CD4-positive, alpha-beta T cell (primary cell): Measurements from ENCODE around the gene SENP7. TPM values are rescaled to one million over a fixed set of nuclear protein-coding genes. Genes with fewer than 3 reads are reported as not detected.

ENCODE experiments used
- ATAC-seq: fragments of 200-7000 bp; cut with Tn5 transposase; one replicate; pipeline ENCODE4 v1.10.0; 2022; ENCODE audit warnings: mild to moderate bottlenecking; ENCODE audit not compliant: poor library complexity
- CTCF ChIA-PET: fragments of 350-600 bp; sonication (Branson Sonifier 250); formaldehyde crosslinking; loops from one replicate; lab custom pipeline; 2021; ENCODE audit warnings: antibody characterized with exemption, inconsistent platforms; lab: Charles Lee
- POLR2A ChIA-PET: fragments of 350-600 bp; sonication (Branson Sonifier 250); formaldehyde crosslinking; loops from one replicate; lab custom pipeline; 2021; ENCODE audit warnings: antibody characterized with exemption, inconsistent platforms; lab: Charles Lee
- DNase-seq, 14 experiments: peaks; one replicate each; pipeline ENCODE4 v3.0.0-alpha.2; 2013 to 2020; ENCODE audit warnings: mixed read lengths in 2 of 14
- H3K27ac ChIP-seq, 2 donors: one replicate each; pipeline versions ENCODE4 v1.5.1 to v1.7.0; 2013; ENCODE audit warnings: low read length in 2 of 2, low read depth in 1 of 2, mild to moderate bottlenecking in 1 of 2
- H3K27me3 ChIP-seq, 2 experiments: 1 replicate in 1 of 2; 2 replicates in 1 of 2; pipeline versions ENCODE4 v1.6.1 to v1.7.0; 2013; ENCODE audit warnings: low read length in 2 of 2, control low read depth in 1 of 2, mild to moderate bottlenecking in 1 of 2, moderate library complexity in 1 of 2; ENCODE audit not compliant: insufficient read depth in 2 of 2, control insufficient read depth in 1 of 2
- H3K36me3 ChIP-seq: one replicate; pipeline ENCODE4 v1.6.1; 2013; ENCODE audit warnings: low read length, control low read depth; ENCODE audit not compliant: insufficient read depth
- H3K4me1 ChIP-seq: one replicate; pipeline ENCODE4 v1.6.1; 2013; ENCODE audit warnings: low read length, control low read depth; ENCODE audit not compliant: insufficient read depth
- H3K4me3 ChIP-seq: one replicate; pipeline ENCODE4 v1.5.1; 2013; ENCODE audit warnings: mild to moderate bottlenecking, low read length, moderate library complexity
- H3K9me3 ChIP-seq, 2 experiments: 1 replicate in 1 of 2; 2 replicates in 1 of 2; pipeline versions ENCODE4 v1.6.1 to v1.7.0; 2013; ENCODE audit warnings: low read length in 2 of 2, mild to moderate bottlenecking in 2 of 2, control low read depth in 1 of 2, moderate library complexity in 1 of 2; ENCODE audit not compliant: control insufficient read depth in 1 of 2, insufficient read depth in 1 of 2
- H3K27ac Mint-ChIP-seq: one replicate; pipeline ENCODE4 v1.8.0; 2020; ENCODE audit warnings: mixed read lengths
- H3K27me3 Mint-ChIP-seq: one replicate; pipeline ENCODE4 v1.8.0; 2021; ENCODE audit warnings: mixed read lengths
- H3K36me3 Mint-ChIP-seq: one replicate; pipeline ENCODE4 v1.8.0; 2021; ENCODE audit warnings: low read depth, mixed read lengths
- H3K4me1 Mint-ChIP-seq: one replicate; pipeline ENCODE4 v1.8.0; 2021; ENCODE audit warnings: low read depth, mixed read lengths
- H3K4me3 Mint-ChIP-seq: one replicate; pipeline ENCODE4 v1.8.0; 2020; ENCODE audit warnings: mild to moderate bottlenecking, mixed read lengths
- H3K9me3 Mint-ChIP-seq: one replicate; pipeline ENCODE4 v1.8.0; 2020; ENCODE audit warnings: mixed read lengths
- intact Hi-C, 2 experiments: fragments of 100-400 bp; cut with DNase I in 1 of 2; cut with micrococcal nuclease in 1 of 2; formaldehyde crosslinking; loops; one replicate each; pipeline versions ENCODE4 v1.15.1 to v1.9.0; 2023 to 2025; cut with DNase I, micrococcal nuclease
- total RNA-seq, 174 experiments: library from RNA in 2 of 174; stranded (reverse) in 2 of 174; gene quantifications; one replicate each; pipeline ENCODE4 v1.2.3 and lab custom pipeline; 2021 to 2026
- TF ChIP-seq, protein P1 (sequence below): fragments of 200-600 bp; IDR thresholded peaks from one replicate; pipeline ENCODE4 v1.8.0; 2022; ENCODE audit warnings: antibody characterized with exemption, mild to moderate bottlenecking

The SENP7 gene
- total RNA-seq, 2 experiments from 2014 or later, result 37.5 to 39.3 TPM

DNA sequence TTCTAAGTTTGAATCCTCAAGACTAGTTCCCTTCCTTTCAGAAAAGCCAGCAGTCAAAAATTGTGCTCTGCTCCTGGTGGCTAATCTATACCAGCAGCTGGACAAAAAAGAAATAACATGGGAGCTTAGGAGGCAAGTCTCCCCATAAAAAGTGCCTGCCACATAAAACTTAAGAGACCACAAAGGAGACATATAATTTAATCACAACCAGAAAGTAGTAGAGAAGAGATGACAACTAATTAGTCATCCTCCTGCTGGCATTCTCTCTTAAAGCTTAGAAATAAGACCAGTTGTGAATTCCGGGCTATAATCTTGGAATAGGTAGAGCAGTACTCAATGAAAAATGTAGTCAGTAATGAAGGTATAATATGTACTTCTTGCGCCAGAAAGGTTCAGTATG is 172.4 kb downstream of the SENP7 start:
- Mint-ChIP-seq H3K27ac (no peak overlapping the region), H3K9me3 (no peaks in the 10 kb centered on the region), H3K4me1 (no peaks in the 10 kb centered on the region), H3K27me3 (no peaks in the 10 kb centered on the region), H3K36me3 (peaks cover 87% of the 10 kb centered on the region), H3K4me3 (no peak overlapping the region)
- DNase-seq (no peak), ATAC-seq (no peak)
- no peak overlapping the region for H3K4me3 ChIP-seq
- intact Hi-C loops, result no loop called here
- no peaks in the 10 kb centered on the region for H3K4me1 ChIP-seq
- no peaks in the 10 kb centered on the region for H3K9me3 ChIP-seq
- no peaks in the 10 kb centered on the region for H3K27me3 ChIP-seq
- ChIA-PET POLR2A (interaction anchor here (1.4 kb wide), 1 partner anchor 14 kb away, joined by 3 read pairs; no protein-coding TSS in a partner anchor), CTCF (no interaction called here)
- TF ChIP-seq, protein P1, sequence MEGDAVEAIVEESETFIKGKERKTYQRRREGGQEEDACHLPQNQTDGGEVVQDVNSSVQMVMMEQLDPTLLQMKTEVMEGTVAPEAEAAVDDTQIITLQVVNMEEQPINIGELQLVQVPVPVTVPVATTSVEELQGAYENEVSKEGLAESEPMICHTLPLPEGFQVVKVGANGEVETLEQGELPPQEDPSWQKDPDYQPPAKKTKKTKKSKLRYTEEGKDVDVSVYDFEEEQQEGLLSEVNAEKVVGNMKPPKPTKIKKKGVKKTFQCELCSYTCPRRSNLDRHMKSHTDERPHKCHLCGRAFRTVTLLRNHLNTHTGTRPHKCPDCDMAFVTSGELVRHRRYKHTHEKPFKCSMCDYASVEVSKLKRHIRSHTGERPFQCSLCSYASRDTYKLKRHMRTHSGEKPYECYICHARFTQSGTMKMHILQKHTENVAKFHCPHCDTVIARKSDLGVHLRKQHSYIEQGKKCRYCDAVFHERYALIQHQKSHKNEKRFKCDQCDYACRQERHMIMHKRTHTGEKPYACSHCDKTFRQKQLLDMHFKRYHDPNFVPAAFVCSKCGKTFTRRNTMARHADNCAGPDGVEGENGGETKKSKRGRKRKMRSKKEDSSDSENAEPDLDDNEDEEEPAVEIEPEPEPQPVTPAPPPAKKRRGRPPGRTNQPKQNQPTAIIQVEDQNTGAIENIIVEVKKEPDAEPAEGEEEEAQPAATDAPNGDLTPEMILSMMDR, result no peak
- H3K36me3 ChIP-seq, result peaks cover 51% of the 10 kb centered on the region
- H3K27ac ChIP-seq, result no peak overlapping the region

DNA sequence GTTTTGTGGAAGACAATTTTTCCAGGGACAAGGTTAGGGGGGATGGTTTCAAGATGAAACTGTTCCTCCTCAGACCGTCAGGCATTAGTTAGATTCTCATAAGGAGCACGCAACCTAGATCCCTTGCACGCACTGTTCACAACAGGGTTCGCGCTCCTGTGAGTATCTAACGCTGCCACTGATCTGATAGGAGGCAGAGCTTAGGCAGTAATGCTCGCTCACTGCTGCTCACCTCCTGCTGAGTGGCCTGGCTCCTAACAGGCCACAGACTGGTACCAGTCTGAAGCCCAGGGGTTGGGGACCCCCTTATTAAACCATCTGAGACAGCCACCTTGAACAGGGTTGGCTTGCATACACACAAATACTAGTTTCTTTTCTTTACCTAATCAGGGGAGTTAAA is 179.1 kb downstream of the SENP7 start:
- DNase-seq (no peak), ATAC-seq (no peak)
- no peaks in the 10 kb centered on the region for H3K27me3 ChIP-seq
- ChIA-PET CTCF (no interaction called here), POLR2A (no interaction called here)
- intact Hi-C loops, result no loop called here
- H3K27me3 Mint-ChIP-seq, result no peaks in the 10 kb centered on the region
- H3K4me3 Mint-ChIP-seq, result no peak overlapping the region
- no peaks in the 10 kb centered on the region for H3K4me1 ChIP-seq
- no peak overlapping the region for H3K27ac Mint-ChIP-seq
- TF ChIP-seq, protein P1, result no peak
- no peak overlapping the region for H3K4me3 ChIP-seq
- H3K36me3 ChIP-seq, result peaks cover 51% of the 10 kb centered on the region
- no peaks in the 10 kb centered on the region for H3K9me3 ChIP-seq
- H3K4me1 Mint-ChIP-seq, result no peaks in the 10 kb centered on the region
- no peaks in the 10 kb centered on the region for H3K9me3 Mint-ChIP-seq
- no peak overlapping the region for H3K27ac ChIP-seq
- H3K36me3 Mint-ChIP-seq, result peaks cover 74% of the 10 kb centered on the region

DNA sequence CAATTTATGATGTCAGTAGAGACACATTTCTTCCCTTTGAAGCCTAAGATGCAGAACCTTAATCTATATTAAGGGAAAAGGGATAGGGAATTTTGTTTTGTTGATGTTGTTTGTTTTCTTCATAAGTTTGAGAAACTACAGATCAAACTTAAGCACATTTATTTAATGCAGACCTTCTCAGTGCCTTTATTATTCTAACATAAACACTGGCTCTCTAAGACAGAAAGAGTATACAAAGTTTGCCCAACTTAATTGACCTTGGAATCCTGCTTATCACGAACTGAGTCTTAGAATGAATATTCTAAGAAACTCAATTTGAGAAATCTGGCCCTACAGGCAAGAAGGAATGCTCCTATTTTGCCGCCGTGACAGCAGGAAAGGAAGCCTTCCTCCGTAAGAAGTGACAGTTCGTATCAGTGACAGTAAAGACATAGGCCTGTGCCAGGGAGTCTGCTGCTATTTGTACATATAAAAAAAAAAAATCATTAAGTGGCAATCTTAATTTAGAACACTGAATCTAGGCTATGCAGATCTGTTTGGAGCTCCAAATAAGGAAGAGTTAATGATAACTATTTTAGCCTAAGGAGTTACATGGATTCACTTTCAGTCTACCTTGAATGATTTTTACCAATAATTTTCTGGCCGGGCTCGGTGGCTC is 183.9 kb downstream of the SENP7 start:
- ATAC-seq (no peak), DNase-seq (no peak)
- no peaks in the 10 kb centered on the region for H3K27me3 Mint-ChIP-seq
- POLR2A ChIA-PET, result interaction anchor here (1.2 kb wide), 1 partner anchor 21 kb away, joined by 4 read pairs; no protein-coding TSS in a partner anchor
- no peaks in the 10 kb centered on the region for H3K4me1 ChIP-seq
- no peak overlapping the region for H3K4me3 Mint-ChIP-seq
- CTCF ChIA-PET, result interaction anchor here (0.6 kb wide), 1 partner anchor 259 kb away, joined by 3 read pairs; no protein-coding TSS in a partner anchor
- no peaks in the 10 kb centered on the region for H3K4me1 Mint-ChIP-seq
- H3K9me3 ChIP-seq, result no peaks in the 10 kb centered on the region
- H3K36me3 ChIP-seq, result peaks cover 53% of the 10 kb centered on the region
- H3K27ac Mint-ChIP-seq, result no peak overlapping the region
- H3K9me3 Mint-ChIP-seq, result no peaks in the 10 kb centered on the region
- H3K36me3 Mint-ChIP-seq, result peaks cover 64% of the 10 kb centered on the region
- TF ChIP-seq, protein P1, result no peak
- intact Hi-C loops, result no loop called here
- no peaks in the 10 kb centered on the region for H3K27me3 ChIP-seq
- no peak overlapping the region for H3K27ac ChIP-seq
- H3K4me3 ChIP-seq, result no peak overlapping the region
